Measurements from ENCODE around the gene GTPBP2. TPM values are rescaled to one million over a fixed set of nuclear protein-coding genes. Genes with fewer than 3 reads are reported as not detected.
A peak's percentile ranks its signal among the peaks of the same experiment; 100 is the strongest.

The GTPBP2 gene
- total and polyA plus RNA-seq, 10 of the 15 experiments (the other 5 are each of a cell fraction or from before 2014, with no cell fraction given) = 5.9 to 63.4 (median 39.8) TPM

- ChIA-PET SMC1A (ENCODE audit: uncharacterized antibody, unreplicated experiment) (no interaction called here), POLR2A (interaction anchor here (2.1 kb wide), 1 partner anchor 8 kb away, joined by 10 read pairs; the partner anchor contains the start of gene GTPBP2), CTCF (no interaction called here), RAD21 (ENCODE audit: unreplicated experiment) (no interaction called here)
- WGBS (ENCODE audit: insufficient coverage, insufficient replicate concordance, low lambda C conversion rate, missing lambda C conversion rate) = 96% methylated on average over 12 of the region's 12 CpGs
- H3K4me2 ChIP-seq (ENCODE audit: control insufficient read depth, insufficient read depth) = no peak overlapping the region
- H2AFZ ChIP-seq (ENCODE audit: control insufficient read depth, low read depth, low read length) = no peak overlapping the region
- H3K4me3 ChIP-seq = no peak overlapping the region
- intact Hi-C loops (cut with micrococcal nuclease; ENCODE audit: unreplicated experiment) (no loop called here), in situ Hi-C loops (cut with MboI) (no loop called here)
- no peaks in the 10 kb centered on the region for H3K27me3 ChIP-seq (replicated peaks in 1 of 2; ENCODE audit: control insufficient read depth in 2 of 2, insufficient read depth in 2 of 2, low read length in 1 of 2)
- DNase-seq (ENCODE audit: low read depth, low spot score) = no peak
- BruUV-seq (replicated peaks) = no TSS peak
- no peak overlapping the region for H3K9ac ChIP-seq (ENCODE audit: control insufficient read depth, insufficient read depth, low read length)
- H3K4me1 ChIP-seq (ENCODE audit: control insufficient read depth, insufficient read depth, low read length) = no peaks in the 10 kb centered on the region
- H4K20me1 ChIP-seq (ENCODE audit: control insufficient read depth, insufficient read depth) = no peaks in the 10 kb centered on the region
- ATAC-seq = no peak
- no peak for FAIRE-seq
- peaks cover 1% of the 10 kb centered on the region for H3K79me2 ChIP-seq (ENCODE audit: control insufficient read depth, insufficient read depth, low read length)
- TF ChIP-seq POLR2AphosphoS5 (IDR thresholded peaks at IDR 0.05; ENCODE audit: low read length) (0 out of 2 replicates have a peak, but pooled peaks have one; percentile 10), FOXM1 (IDR thresholded peaks at IDR 0.05; ENCODE audit: low read depth, low read length) (no peak), NKRF (conservative IDR thresholded peaks at IDR 0.05) (no peak), POLR2A (IDR thresholded peaks at IDR 0.05; ENCODE audit: low read depth, low read length) (peak; percentile 3; the same call in 1 of the 2 replicates)
- H3K36me3 ChIP-seq (ENCODE audit: control insufficient read depth in 2 of 2, insufficient read depth in 2 of 2, low read length in 1 of 2) = peaks cover 20 to 51% of the 10 kb centered on the region in 2 experiments
- H3K27ac ChIP-seq (ENCODE audit: control insufficient read depth, insufficient read depth) = no peak overlapping the region
- H3K9me3 ChIP-seq (replicated peaks; ENCODE audit: control insufficient read depth, insufficient read depth, low read length) = no peaks in the 10 kb centered on the region
These were observed 7.8 kb downstream of the GTPBP2 start for GRCh38 chr6:43621078-43621835.

Measured in GM12878 (cell line).